ENCODE measurements around the gene CTTNBP2NL. TPM values are rescaled to one million over a fixed set of nuclear protein-coding genes. Genes with fewer than 3 reads are reported as not detected.

The CTTNBP2NL gene
- polyA plus RNA-seq, 2 of the 4 experiments (the other 2 are of a cell fraction) = 5.8 to 8.7 TPM

- no peaks in the 10 kb centered on the region for H3K4me1 ChIP-seq
- ATAC-seq (no peak), FAIRE-seq (no peak), DNase-seq (ENCODE audit: low read depth in 1 of 2, low spot score in 1 of 2) (no peak)
- no peaks in the 10 kb centered on the region for H3K9me3 ChIP-seq
- 89% methylated on average over 5 of the region's 5 CpGs for WGBS (ENCODE audit: missing lambda C conversion rate)
- no peak overlapping the region for H3K4me2 ChIP-seq
- H3K27ac ChIP-seq = no peak overlapping the region
- ChIA-PET CTCF (interaction anchor here (0.7 to 1.7 kb wide), 4 partner anchors 14 to 93 kb away, joined by 3 to 6 read pairs (median 4); no protein-coding TSS in a partner anchor), POLR2A (no interaction called here)
- TF ChIP-seq, protein P1, sequence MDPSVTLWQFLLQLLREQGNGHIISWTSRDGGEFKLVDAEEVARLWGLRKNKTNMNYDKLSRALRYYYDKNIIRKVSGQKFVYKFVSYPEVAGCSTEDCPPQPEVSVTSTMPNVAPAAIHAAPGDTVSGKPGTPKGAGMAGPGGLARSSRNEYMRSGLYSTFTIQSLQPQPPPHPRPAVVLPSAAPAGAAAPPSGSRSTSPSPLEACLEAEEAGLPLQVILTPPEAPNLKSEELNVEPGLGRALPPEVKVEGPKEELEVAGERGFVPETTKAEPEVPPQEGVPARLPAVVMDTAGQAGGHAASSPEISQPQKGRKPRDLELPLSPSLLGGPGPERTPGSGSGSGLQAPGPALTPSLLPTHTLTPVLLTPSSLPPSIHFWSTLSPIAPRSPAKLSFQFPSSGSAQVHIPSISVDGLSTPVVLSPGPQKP (IDR thresholded peaks at IDR 0.05; ENCODE audit: low read depth, low read length) = no peak
- TF ChIP-seq TP53 (CRISPR knock-in tag; IDR thresholded peaks at IDR 0.05) (no peak), ZFP36 (IDR thresholded peaks at IDR 0.05; ENCODE audit: borderline replicate concordance, partially characterized antibody) (no peak), GATA3 (IDR thresholded peaks at IDR 0.05; ENCODE audit: borderline replicate concordance) (no peak), HOXB5 (CRISPR knock-in tag; IDR thresholded peaks at IDR 0.05) (no peak), EHF (CRISPR knock-in tag; IDR thresholded peaks at IDR 0.05) (no peak), MAFK (IDR thresholded peaks at IDR 0.05; ENCODE audit: partially characterized antibody) (no peak), USF2 (IDR thresholded peaks at IDR 0.05) (no peak), RFX5 (IDR thresholded peaks at IDR 0.05) (no peak), HEYL (CRISPR knock-in tag; IDR thresholded peaks at IDR 0.05) (no peak), NR3C1 (IDR thresholded peaks at IDR 0.05) (no peak), ATOH8 (CRISPR knock-in tag; IDR thresholded peaks at IDR 0.05; ENCODE audit: low read depth) (no peak)
- TF ChIP-seq, protein P2, sequence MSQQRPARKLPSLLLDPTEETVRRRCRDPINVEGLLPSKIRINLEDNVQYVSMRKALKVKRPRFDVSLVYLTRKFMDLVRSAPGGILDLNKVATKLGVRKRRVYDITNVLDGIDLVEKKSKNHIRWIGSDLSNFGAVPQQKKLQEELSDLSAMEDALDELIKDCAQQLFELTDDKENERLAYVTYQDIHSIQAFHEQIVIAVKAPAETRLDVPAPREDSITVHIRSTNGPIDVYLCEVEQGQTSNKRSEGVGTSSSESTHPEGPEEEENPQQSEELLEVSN (IDR thresholded peaks at IDR 0.05; ENCODE audit: borderline replicate concordance, low read depth) = no peak
- TF ChIP-seq, protein P3, sequence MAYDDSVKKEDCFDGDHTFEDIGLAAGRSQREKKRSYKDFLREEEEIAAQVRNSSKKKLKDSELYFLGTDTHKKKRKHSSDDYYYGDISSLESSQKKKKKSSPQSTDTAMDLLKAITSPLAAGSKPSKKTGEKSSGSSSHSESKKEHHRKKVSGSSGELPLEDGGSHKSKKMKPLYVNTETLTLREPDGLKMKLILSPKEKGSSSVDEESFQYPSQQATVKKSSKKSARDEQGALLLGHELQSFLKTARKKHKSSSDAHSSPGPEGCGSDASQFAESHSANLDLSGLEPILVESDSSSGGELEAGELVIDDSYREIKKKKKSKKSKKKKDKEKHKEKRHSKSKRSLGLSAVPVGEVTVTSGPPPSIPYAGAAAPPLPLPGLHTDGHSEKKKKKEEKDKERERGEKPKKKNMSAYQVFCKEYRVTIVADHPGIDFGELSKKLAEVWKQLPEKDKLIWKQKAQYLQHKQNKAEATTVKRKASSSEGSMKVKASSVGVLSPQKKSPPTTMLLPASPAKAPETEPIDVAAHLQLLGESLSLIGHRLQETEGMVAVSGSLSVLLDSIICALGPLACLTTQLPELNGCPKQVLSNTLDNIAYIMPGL (CRISPR knock-in tag; IDR thresholded peaks at IDR 0.05; ENCODE audit: borderline replicate concordance) = no peak
- no peak overlapping the region for H3K4me3 ChIP-seq
Measured at GRCh38 chr1:112488141-112488540, 92.1 kb downstream of the CTTNBP2NL start.

- WGBS (ENCODE audit: missing lambda C conversion rate) = 73% methylated on average over 1 of the region's 1 CpG
- TF ChIP-seq, protein P3 (CRISPR knock-in tag; IDR thresholded peaks at IDR 0.05; ENCODE audit: borderline replicate concordance) = no peak
- TF ChIP-seq KDM5A (IDR thresholded peaks at IDR 0.05) (no peak), HEYL (CRISPR knock-in tag; IDR thresholded peaks at IDR 0.05) (no peak), GATA3 (IDR thresholded peaks at IDR 0.05; ENCODE audit: borderline replicate concordance) (no peak), HES2 (IDR thresholded peaks at IDR 0.05) (no peak), FOSB (CRISPR knock-in tag; IDR thresholded peaks at IDR 0.05) (no peak), FOXS1 (CRISPR knock-in tag; IDR thresholded peaks at IDR 0.05) (no peak), RARB (CRISPR knock-in tag; IDR thresholded peaks at IDR 0.05) (no peak)
- TF ChIP-seq, protein P4, sequence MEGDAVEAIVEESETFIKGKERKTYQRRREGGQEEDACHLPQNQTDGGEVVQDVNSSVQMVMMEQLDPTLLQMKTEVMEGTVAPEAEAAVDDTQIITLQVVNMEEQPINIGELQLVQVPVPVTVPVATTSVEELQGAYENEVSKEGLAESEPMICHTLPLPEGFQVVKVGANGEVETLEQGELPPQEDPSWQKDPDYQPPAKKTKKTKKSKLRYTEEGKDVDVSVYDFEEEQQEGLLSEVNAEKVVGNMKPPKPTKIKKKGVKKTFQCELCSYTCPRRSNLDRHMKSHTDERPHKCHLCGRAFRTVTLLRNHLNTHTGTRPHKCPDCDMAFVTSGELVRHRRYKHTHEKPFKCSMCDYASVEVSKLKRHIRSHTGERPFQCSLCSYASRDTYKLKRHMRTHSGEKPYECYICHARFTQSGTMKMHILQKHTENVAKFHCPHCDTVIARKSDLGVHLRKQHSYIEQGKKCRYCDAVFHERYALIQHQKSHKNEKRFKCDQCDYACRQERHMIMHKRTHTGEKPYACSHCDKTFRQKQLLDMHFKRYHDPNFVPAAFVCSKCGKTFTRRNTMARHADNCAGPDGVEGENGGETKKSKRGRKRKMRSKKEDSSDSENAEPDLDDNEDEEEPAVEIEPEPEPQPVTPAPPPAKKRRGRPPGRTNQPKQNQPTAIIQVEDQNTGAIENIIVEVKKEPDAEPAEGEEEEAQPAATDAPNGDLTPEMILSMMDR (IDR thresholded peaks at IDR 0.05) = no peak
- CTCF ChIA-PET = interaction anchor here (0.7 to 3.4 kb wide), 4 partner anchors 14 to 122 kb away, joined by 3 to 12 read pairs (median 4); no protein-coding TSS in a partner anchor
- Histone ChIP-seq H3K27ac (no peak overlapping the region), H3K9me3 (no peaks in the 10 kb centered on the region), H3K4me3 (no peak overlapping the region), H3K4me2 (no peak overlapping the region), H3K4me1 (no peaks in the 10 kb centered on the region)
- FAIRE-seq = no peak
- no peak for ATAC-seq
- DNase-seq (ENCODE audit: low read depth in 1 of 2, low spot score in 1 of 2) = no peak
- POLR2A ChIA-PET = interaction anchor here (1.1 kb wide), 1 partner anchor 27 kb away, joined by 3 read pairs; no protein-coding TSS in a partner anchor
Measured at GRCh38 chr1:112492076-112492475, 96.1 kb downstream of the CTTNBP2NL start.
